A673 (cell line): Measurements from ENCODE around the gene RTN4RL1. TPM values are rescaled to one million over a fixed set of nuclear protein-coding genes. Genes with fewer than 3 reads are reported as not detected.
"Not testable (repeated sequence)": the region's sequence is repeated elsewhere in the genome, so short reads cannot be mapped to it uniquely, and the experiment has no call there.

Experiments
- BruUV-seq: library from RNA; stranded (reverse); fragments of 400-500 nt; replicated peaks from 2 replicates; lab custom pipeline; 2021; lab: Mats Ljungman, UMichigan
- CTCF ChIA-PET: fragments of 300-600 bp; sonication (Branson Sonifier 250); formaldehyde crosslinking; loops from one replicate; lab custom pipeline; 2022; ENCODE audit warnings: antibody characterized with exemption; lab: Charles Lee
- POLR2A ChIA-PET: fragments of 300-600 bp; sonication (Branson Sonifier 250); formaldehyde crosslinking; loops from one replicate; lab custom pipeline; 2022; ENCODE audit warnings: antibody characterized with exemption; ENCODE audit not compliant: low non-redundant PET; lab: Charles Lee
- DNase-seq: peaks from one replicate; pipeline ENCODE4 v3.0.0-alpha.2; 2015; ENCODE audit warnings: low spot score
- H3K27ac ChIP-seq: fragments of 200-600 bp; sonication (generic); 2 replicates; pipeline ENCODE4 v1.5.1; 2016; ENCODE audit warnings: mixed run types, low read depth, mild to moderate bottlenecking, mixed read lengths, antibody characterized with exemption, low read length; ENCODE audit not compliant: poor library complexity, severe bottlenecking
- H3K27me3 ChIP-seq: fragments of 200-600 bp; sonication (generic); replicated peaks from 2 replicates; pipeline ENCODE4 v1.6.1; 2017; ENCODE audit warnings: mixed run types, low read depth, mild to moderate bottlenecking, mixed read lengths, antibody characterized with exemption, low read length; ENCODE audit not compliant: insufficient read depth, poor library complexity
- H3K36me3 ChIP-seq: fragments of 200-600 bp; sonication (generic); 2 replicates; pipeline ENCODE4 v1.6.1; 2016; ENCODE audit warnings: mixed run types, mild to moderate bottlenecking, mixed read lengths, antibody characterized with exemption, low read length; ENCODE audit not compliant: insufficient read depth, poor library complexity, severe bottlenecking
- H3K4me1 ChIP-seq: fragments of 200-600 bp; sonication (generic); 2 replicates; pipeline ENCODE4 v1.6.1; 2017; ENCODE audit warnings: mixed run types, mild to moderate bottlenecking, mixed read lengths, antibody characterized with exemption, low read length; ENCODE audit not compliant: insufficient read depth, poor library complexity, severe bottlenecking
- H3K4me3 ChIP-seq: fragments of 200-600 bp; sonication (generic); 2 replicates; pipeline ENCODE4 v1.5.1; 2016; ENCODE audit warnings: low read depth, mixed run types, mild to moderate bottlenecking, mixed read lengths, low read length; ENCODE audit not compliant: poor library complexity, severe bottlenecking
- H3K9me3 ChIP-seq: fragments of 200-600 bp; sonication (generic); 2 replicates; pipeline ENCODE4 v1.6.1; 2016; ENCODE audit warnings: mixed run types, low read depth, mild to moderate bottlenecking, mixed read lengths, antibody characterized with exemption, low read length; ENCODE audit not compliant: poor library complexity, severe bottlenecking
- CTCF ChIP-seq: fragments of 300-800, 200-600 bp; sonication (generic); conservative IDR thresholded peaks from 2 replicates; pipeline ENCODE4 v1.5.1; 2017; ENCODE audit warnings: low read depth, mild to moderate bottlenecking, antibody characterized with exemption, low read length, moderate library complexity, mixed read lengths
- EZH2 ChIP-seq: fragments of 200-600 bp; sonication (generic); IDR thresholded peaks from 2 replicates; pipeline ENCODE4 v1.6.1; 2017; ENCODE audit warnings: borderline replicate concordance, low read depth, mild to moderate bottlenecking, mixed read lengths, antibody characterized with exemption, low read length; ENCODE audit not compliant: poor library complexity, severe bottlenecking
- intact Hi-C: fragments of 100-400 bp; cut with micrococcal nuclease; formaldehyde crosslinking; loops from one replicate; pipeline ENCODE4 v1.10.0; 2022; ENCODE audit not compliant: unreplicated experiment
- total RNA-seq: library from RNA; stranded (reverse); gene quantifications from 2 replicates; pipeline ENCODE4 v1.2.3, GENCODE V29; 2021

Gene RTN4RL1
- total RNA-seq, 1 experiment from 2014 or later = 0.80 TPM

- H3K4me1 ChIP-seq = no peaks in the 10 kb centered on the region
- TF ChIP-seq CTCF = no peak
- TF ChIP-seq EZH2 = no peak
- CTCF ChIA-PET = no interaction called here
- H3K4me3 ChIP-seq = no peak overlapping the region
- intact Hi-C loops = no loop called here
- BruUV-seq = no TSS peak
- no peak for DNase-seq
- H3K9me3 ChIP-seq = no peaks in the 10 kb centered on the region
- H3K27ac ChIP-seq = no peak overlapping the region
- POLR2A ChIA-PET = no interaction called here
- no peaks in the 10 kb centered on the region for H3K27me3 ChIP-seq
- peaks cover 57% of the 10 kb centered on the region for H3K36me3 ChIP-seq
These were observed 128.7 kb downstream of the RTN4RL1 start for GRCh38 chr17:1896243-1897104.

- POLR2A ChIA-PET, DNase-seq, H3K4me1 ChIP-seq, CTCF ChIA-PET, intact Hi-C loops, H3K4me3 ChIP-seq, H3K9me3 ChIP-seq, H3K27ac ChIP-seq, BruUV-seq, H3K27me3 ChIP-seq: not testable (repeated sequence)
- H3K36me3 ChIP-seq = peaks cover 59% of the 10 kb centered on the region
These were observed 129.7 kb downstream of the RTN4RL1 start for GRCh38 chr17:1895479-1895878.

GRCh38 chr17:1894753-1895339 is 130.3 kb downstream of the RTN4RL1 start:
- no TSS peak for BruUV-seq
- Histone ChIP-seq H3K9me3 (no peaks in the 10 kb centered on the region), H3K27ac (no peak overlapping the region), H3K4me1 (no peaks in the 10 kb centered on the region), H3K36me3 (peaks cover 62% of the 10 kb centered on the region), H3K27me3 (no peaks in the 10 kb centered on the region), H3K4me3 (no peak overlapping the region)
- TF ChIP-seq EZH2 (no peak), CTCF (no peak)
- CTCF ChIA-PET = no interaction called here
- no peak for DNase-seq
- intact Hi-C loops = no loop called here
- POLR2A ChIA-PET = no interaction called here
